ENCODE measurements around the gene ABCG1.
"Not testable (repeated sequence)": the region's sequence is repeated elsewhere in the genome, so short reads cannot be mapped to it uniquely, and the experiment has no call there.

ABCG1 gene

DNA sequence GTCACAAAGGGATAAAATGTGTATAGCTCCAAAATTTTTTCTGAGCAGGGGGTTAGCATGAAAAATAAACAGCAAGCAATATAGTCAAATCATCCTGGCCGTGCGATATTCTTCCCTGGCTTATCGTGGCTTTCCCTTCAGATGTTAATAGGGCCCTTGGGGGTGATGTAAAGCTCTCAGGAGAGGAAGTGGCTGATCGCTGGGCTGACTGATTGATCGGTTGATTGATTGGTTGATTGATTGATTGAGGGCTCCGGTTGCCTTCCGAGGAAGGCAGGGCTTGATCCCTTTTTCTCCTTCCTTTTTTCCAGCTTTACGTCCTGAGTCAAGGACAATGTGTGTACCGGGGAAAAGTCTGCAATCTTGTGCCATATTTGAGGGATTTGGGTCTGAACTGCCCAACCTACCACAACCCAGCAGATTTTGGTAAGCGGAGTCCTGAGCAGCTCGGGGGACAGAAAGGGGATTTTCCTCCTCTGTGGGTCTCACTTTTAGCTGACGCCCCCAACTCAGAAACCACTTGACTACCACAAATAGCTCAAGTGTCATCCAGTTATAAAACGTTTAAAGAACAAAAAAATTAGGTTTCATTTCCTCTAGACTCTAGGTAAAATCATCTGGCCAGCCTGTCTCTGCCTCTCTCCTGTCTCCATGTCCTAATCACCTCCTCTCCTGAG is 66.8 kb downstream of the ABCG1 start:
- FAIRE-seq (peak; percentile 74), DNase-seq (ENCODE audit: extremely low spot score, insufficient read length, low read depth) (no peak)

GRCh38 chr21:42286416-42286815 is 67.5 kb downstream of the ABCG1 start:
- DNase-seq (ENCODE audit: extremely low spot score, insufficient read length, low read depth) (no peak), FAIRE-seq (peak; percentile 85)

DNA sequence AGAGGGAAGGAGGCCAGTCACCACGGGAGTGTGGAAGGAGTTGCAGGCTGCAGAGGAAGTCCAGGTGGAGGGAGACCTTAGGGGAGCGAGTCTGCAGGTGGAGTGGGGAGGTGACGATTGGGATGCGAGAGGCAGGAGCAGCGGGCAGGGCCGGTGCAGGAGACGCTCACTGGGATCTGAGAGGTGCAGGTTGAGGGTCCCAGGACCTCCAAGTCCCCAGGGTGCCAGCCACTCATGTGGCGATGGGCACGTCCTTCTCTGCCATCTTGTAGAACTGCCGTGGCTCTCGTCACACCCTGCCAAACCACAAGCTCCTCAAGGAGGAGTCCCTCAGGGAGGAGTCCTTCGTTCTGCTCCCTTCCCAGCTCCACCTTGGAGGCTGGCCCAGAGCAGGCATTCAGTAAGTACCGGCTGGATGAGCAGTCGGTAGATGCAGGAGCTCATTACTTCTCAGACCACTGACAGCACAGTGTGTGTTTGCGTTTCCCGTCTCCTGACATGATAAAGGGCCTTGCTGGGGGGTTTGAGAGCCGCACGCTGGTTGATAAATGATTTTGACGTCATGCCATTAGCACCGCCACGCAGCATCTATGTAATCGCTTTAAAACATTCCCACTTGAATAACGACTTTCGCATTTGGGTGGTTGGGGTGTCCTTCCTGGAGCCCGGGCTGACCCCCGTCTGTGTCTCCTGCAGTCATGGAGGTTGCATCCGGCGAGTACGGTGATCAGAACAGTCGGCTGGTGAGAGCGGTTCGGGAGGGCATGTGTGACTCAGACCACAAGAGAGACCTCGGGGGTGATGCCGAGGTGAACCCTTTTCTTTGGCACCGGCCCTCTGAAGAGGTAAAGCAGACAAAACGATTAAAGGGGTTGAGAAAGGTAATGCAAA is 68.5 kb downstream of the ABCG1 start:
- FAIRE-seq = no peak
- no peak for DNase-seq (ENCODE audit: extremely low spot score, insufficient read length, low read depth)

- no peak for DNase-seq (ENCODE audit: extremely low spot score, insufficient read length, low read depth)
- no peak for FAIRE-seq
Measured at GRCh38 chr21:42288962-42289361, 70.0 kb downstream of the ABCG1 start.

- DNase-seq (ENCODE audit: extremely low spot score, insufficient read length, low read depth) (no peak), FAIRE-seq (no peak)
Measured at GRCh38 chr21:42289926-42290325, 71.0 kb downstream of the ABCG1 start.

GRCh38 chr21:42290505-42290904 is 71.6 kb downstream of the ABCG1 start:
- DNase-seq (ENCODE audit: extremely low spot score, insufficient read length, low read depth) (no peak), FAIRE-seq (no peak)

GRCh38 chr21:42291003-42291750 is 72.2 kb downstream of the ABCG1 start:
- FAIRE-seq = no peak
- no peak for DNase-seq (ENCODE audit: extremely low spot score, insufficient read length, low read depth)

GRCh38 chr21:42291751-42292562 is 73.0 kb downstream of the ABCG1 start:
- DNase-seq (ENCODE audit: extremely low spot score, insufficient read length, low read depth) = no peak
- no peak for FAIRE-seq

GRCh38 chr21:42292563-42293142 is 73.7 kb downstream of the ABCG1 start:
- not testable (repeated sequence) for DNase-seq (ENCODE audit: extremely low spot score, insufficient read length, low read depth)
- peak; percentile 15 for FAIRE-seq

DNA sequence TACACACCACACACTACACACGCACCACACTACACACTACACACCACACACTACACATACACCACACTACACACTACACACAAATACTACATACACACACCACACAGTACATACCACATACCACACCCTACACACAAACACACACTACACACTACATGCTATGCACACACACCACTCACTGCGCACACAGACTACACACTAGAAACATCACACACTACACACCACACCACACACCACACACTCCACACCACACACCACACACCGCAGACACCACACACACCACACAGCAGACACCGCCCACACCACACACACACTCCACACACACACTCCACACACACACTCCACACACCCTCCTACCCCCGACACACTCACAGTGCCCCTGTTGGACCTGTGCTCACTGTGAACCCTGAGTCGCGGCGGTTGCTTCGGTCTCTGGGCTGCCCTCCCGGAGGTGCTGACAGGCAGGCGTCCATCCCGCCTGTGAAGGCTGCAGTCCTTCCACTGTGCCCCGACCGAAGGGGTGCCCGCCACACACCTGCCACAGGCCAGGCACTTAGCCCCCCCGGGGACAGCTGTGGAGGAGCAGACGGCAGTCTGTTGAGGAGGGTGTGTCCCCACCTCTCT is 74.8 kb downstream of the ABCG1 start:
- DNase-seq (ENCODE audit: extremely low spot score, insufficient read length, low read depth) = no peak
- no peak for FAIRE-seq

DNA sequence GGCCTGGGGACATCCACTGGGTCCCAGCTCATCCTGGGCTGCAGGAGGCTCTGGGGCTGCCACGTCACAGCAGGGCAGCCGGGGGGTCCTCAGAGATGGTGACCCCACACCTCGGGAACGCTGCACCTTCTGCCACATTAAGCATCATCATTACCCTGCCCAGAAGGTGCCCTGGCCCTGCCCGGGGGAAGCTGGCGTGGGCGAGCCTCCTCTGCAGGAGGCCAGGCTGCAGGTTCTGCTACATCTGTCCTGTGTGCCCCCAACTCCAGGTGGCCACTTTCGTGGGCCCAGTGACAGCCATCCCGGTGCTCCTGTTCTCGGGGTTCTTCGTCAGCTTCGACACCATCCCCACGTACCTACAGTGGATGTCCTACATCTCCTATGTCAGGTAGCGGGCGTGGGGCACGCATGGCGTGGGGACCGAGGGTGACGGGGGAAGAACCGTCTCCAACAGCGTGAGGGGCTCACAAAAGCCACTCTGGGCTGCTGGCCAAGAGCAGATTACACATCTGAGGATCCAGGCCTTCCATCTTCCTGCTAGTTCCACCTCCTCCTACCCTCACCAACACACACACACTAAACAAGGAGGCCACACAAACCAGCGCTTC is 75.4 kb downstream of the ABCG1 start:
- no peak for DNase-seq (ENCODE audit: extremely low spot score, insufficient read length, low read depth)

DNA sequence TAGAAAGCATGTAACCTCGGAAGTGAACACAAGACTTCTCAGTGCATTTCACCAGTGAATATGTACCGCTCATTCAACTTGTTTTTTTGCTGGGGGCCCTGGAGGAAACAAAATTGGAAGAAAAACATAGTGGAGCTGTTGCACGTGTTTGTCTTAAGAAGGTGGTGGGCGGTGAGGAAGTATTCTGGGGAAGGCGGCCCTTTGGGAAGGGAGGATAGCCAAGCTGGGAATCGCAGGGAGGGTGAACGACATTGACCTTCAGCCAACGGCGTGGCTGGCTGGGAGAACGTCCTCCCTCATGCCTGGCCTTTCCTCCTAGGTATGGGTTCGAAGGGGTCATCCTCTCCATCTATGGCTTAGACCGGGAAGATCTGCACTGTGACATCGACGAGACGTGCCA is 76.9 kb downstream of the ABCG1 start:
- DNase-seq (ENCODE audit: extremely low spot score, insufficient read length, low read depth) = no peak
- no peak for FAIRE-seq

More for the DNA sequence above, 75.4 kb downstream of the ABCG1 start:
- no peak for FAIRE-seq

DNA sequence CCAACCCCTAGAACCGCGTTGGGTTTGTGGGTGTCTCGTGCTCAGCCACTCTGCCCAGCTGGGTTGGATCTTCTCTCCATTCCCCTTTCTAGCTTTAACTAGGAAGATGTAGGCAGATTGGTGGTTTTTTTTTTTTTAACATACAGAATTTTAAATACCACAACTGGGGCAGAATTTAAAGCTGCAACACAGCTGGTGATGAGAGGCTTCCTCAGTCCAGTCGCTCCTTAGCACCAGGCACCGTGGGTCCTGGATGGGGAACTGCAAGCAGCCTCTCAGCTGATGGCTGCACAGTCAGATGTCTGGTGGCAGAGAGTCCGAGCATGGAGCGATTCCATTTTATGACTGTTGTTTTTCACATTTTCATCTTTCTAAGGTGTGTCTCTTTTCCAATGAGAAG is 77.6 kb downstream of the ABCG1 start:
- DNase-seq (ENCODE audit: extremely low spot score, insufficient read length, low read depth) = no peak
- FAIRE-seq = no peak

GRCh38 chr21:42297377-42297776 is 78.4 kb downstream of the ABCG1 start:
- FAIRE-seq = no peak

DNA sequence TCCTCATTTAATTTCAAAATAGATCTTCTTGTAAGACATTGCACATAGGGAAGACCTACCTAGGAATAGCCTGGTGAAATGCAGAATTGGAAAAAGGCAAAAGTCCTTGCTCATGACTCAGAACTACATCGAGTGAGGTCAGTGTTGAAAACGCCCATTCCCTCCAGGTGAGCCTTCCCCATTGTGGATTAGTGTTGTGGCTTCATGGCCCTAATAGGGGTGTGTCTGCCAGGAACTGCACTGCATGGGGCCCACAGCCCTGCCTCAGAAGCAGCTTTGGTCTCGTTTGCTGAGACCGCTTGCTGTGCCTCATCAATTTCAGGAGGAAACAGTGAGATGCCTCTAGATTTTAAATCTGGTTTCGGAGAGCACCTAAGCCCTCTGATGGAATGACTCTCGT is 79.3 kb downstream of the ABCG1 start:
- DNase-seq (ENCODE audit: extremely low spot score, insufficient read length, low read depth) (no peak), FAIRE-seq (no peak)

More at GRCh38 chr21:42297377-42297776, 78.4 kb downstream of the ABCG1 start:
- no peak for DNase-seq (ENCODE audit: extremely low spot score, insufficient read length, low read depth)

- no peak for FAIRE-seq
- no peak for DNase-seq (ENCODE audit: extremely low spot score, insufficient read length, low read depth)
Measured at GRCh38 chr21:42298657-42299056, 79.7 kb downstream of the ABCG1 start.

GRCh38 chr21:42299324-42300044 is 80.5 kb downstream of the ABCG1 start:
- FAIRE-seq (no peak), DNase-seq (ENCODE audit: extremely low spot score, insufficient read length, low read depth) (no peak)

DNA sequence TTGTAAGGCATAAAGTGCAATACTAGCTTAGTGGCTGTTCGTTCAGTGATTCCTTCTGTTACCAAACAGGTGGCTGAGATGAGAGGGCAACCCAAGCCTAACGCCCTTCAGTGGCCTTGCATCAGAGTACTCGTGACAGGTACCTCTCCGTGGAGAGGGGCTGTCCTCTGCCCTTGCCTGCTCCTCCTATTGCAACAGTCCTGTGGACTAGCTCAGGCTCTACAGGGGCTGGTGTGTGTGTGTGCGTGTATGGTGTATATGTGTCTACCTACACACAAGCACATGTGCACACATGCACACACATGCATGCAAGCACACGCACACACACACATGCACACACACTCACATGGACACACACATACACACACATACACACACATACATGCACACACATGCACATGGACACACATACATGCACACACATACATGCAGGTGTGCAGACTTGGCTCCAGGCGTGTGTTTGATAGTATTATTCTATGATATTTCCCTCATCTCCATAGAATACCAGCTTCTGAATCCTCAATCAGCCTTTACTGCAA is 81.2 kb downstream of the ABCG1 start:
- FAIRE-seq = no peak
- no peak for DNase-seq (ENCODE audit: extremely low spot score, insufficient read length, low read depth)

Measured in GM18507 (cell line).